GM12878 (cell line): Measurements from ENCODE around the gene STK11. TPM values are rescaled to one million over a fixed set of nuclear protein-coding genes. Genes with fewer than 3 reads are reported as not detected.

Source experiments
- BRCA1 ChIP-seq: IDR thresholded peaks from 2 replicates; pipeline ENCODE4 v1.6.1; 2011; ENCODE audit warnings: low read depth, low read length, improper control_type of control experiment
- CHD4 ChIP-seq: fragments of 200-600 bp; sonication (generic); IDR thresholded peaks from 2 replicates; pipeline ENCODE4 v1.6.1; 2016; ENCODE audit warnings: mild to moderate bottlenecking
- CREB1 ChIP-seq: IDR thresholded peaks from 2 replicates; pipeline ENCODE4 v1.6.1; 2012; ENCODE audit warnings: low read depth, mild to moderate bottlenecking, inconsistent platforms
- E2F8 ChIP-seq: fragments of 450-650 bp; IDR thresholded peaks from 2 replicates; pipeline ENCODE4 v1.6.1; 2018; ENCODE audit warnings: mild to moderate bottlenecking, low read depth, moderate library complexity; ENCODE audit not compliant: partially characterized antibody
- E4F1 ChIP-seq: fragments of 450-650 bp; IDR thresholded peaks from 2 replicates; pipeline ENCODE4 v1.6.1; 2018; ENCODE audit warnings: borderline replicate concordance, mild to moderate bottlenecking; ENCODE audit not compliant: partially characterized antibody
- EGR1 ChIP-seq, 2 experiments: IDR thresholded peaks; 1 replicate in 1 of 2; 2 replicates in 1 of 2; pipeline ENCODE4 v1.6.1; 2011 to 2012; ENCODE audit warnings: low read depth in 2 of 2, low read length in 2 of 2, borderline replicate concordance in 1 of 2, mild to moderate bottlenecking in 1 of 2, moderate library complexity in 1 of 2
- GATAD2B ChIP-seq: fragments of 450-650 bp; conservative IDR thresholded peaks from 2 replicates; pipeline ENCODE4 v1.6.1; 2017; ENCODE audit warnings: low read depth, mild to moderate bottlenecking, moderate library complexity
- IKZF2 ChIP-seq, 2 experiments: fragments of 450-650 bp; IDR thresholded peaks; 2 replicates each; pipeline ENCODE4 v1.6.1; 2017; ENCODE audit warnings: mild to moderate bottlenecking in 2 of 2, moderate library complexity in 2 of 2
- IRF3 ChIP-seq: fragments of 450-650 bp; IDR thresholded peaks from 2 replicates; pipeline ENCODE4 v1.6.1; 2014; ENCODE audit warnings: mild to moderate bottlenecking
- JUNB ChIP-seq: IDR thresholded peaks from 2 replicates; pipeline ENCODE4 v1.6.1; 2016; ENCODE audit warnings: antibody characterized with exemption, mild to moderate bottlenecking
- MTA2 ChIP-seq: fragments of 450-650 bp; IDR thresholded peaks from 2 replicates; pipeline ENCODE4 v1.6.1; 2016; ENCODE audit warnings: low read depth, mild to moderate bottlenecking, moderate library complexity
- NFIC ChIP-seq: IDR thresholded peaks from 2 replicates; pipeline ENCODE4 v1.6.1; 2012; ENCODE audit warnings: low read depth, mild to moderate bottlenecking, inconsistent platforms, low read length, moderate library complexity
- NFXL1 ChIP-seq: fragments of 450-650 bp; IDR thresholded peaks from 2 replicates; pipeline ENCODE4 v1.6.1; 2017; ENCODE audit warnings: antibody characterized with exemption, mild to moderate bottlenecking, borderline replicate concordance
- RB1 ChIP-seq: fragments of 450-650 bp; formaldehyde crosslinking; IDR thresholded peaks from 2 replicates; pipeline ENCODE4 v1.6.1; 2017; ENCODE audit warnings: mild to moderate bottlenecking, borderline replicate concordance
- RCOR1 ChIP-seq: conservative IDR thresholded peaks from 2 replicates; pipeline ENCODE4 v1.6.1; 2012; ENCODE audit warnings: low read depth, low read length, improper control_type of control experiment
- RELB ChIP-seq: fragments of 450-650 bp; IDR thresholded peaks from 2 replicates; pipeline ENCODE4 v1.6.1; 2017; ENCODE audit warnings: low read depth, mild to moderate bottlenecking, moderate library complexity
- SUPT20H ChIP-seq: IDR thresholded peaks from 2 replicates; pipeline ENCODE4 v1.6.1; 2011; ENCODE audit warnings: low read depth, mild to moderate bottlenecking, low read length, moderate library complexity, borderline replicate concordance; ENCODE audit not compliant: control insufficient read depth
- USF1 ChIP-seq: IDR thresholded peaks from 2 replicates; pipeline ENCODE4 v1.6.1; 2011; ENCODE audit warnings: borderline replicate concordance, low read depth, mild to moderate bottlenecking, moderate library complexity, mixed read lengths, low read length; ENCODE audit not compliant: insufficient read depth; ENCODE audit errors: extremely low read length
- YY1 ChIP-seq: IDR thresholded peaks from 2 replicates; pipeline ENCODE4 v1.6.1; 2011; ENCODE audit warnings: low read depth, mild to moderate bottlenecking, low read length
- ZNF622 ChIP-seq: fragments of 450-650 bp; IDR thresholded peaks from 2 replicates; pipeline ENCODE4 v1.6.1; 2017; ENCODE audit warnings: mild to moderate bottlenecking, inconsistent platforms
- polyA plus RNA-seq, 11 experiments: library from polyadenylated mRNA; depleted of rRNA in 4 of 11; unstranded in 6 of 11; stranded (reverse) in 5 of 11; fragments of >200 nt; fragmentation: Nextera tagmentation in 4 of 11; fragmentation: Illumina TruSeq in 1 of 11; extraction: Ambion mirVana in 4 of 11; extraction: Trizol in 1 of 11; gene quantifications; 1 replicate in 1 of 11; 2 replicates in 10 of 11; pipeline versions ENCODE4 v1.2.1 to v1.2.3, GENCODE V29; 2011 to 2016; ENCODE audit warnings: inconsistent platforms in 2 of 11, missing spikeins in 2 of 11, low read depth in 1 of 11
- total RNA-seq, 4 experiments: library from RNA; depleted of rRNA in 3 of 4; stranded (reverse); fragments of >200 nt in 3 of 4; fragmentation: Illumina TruSeq in 1 of 4; extraction: Trizol in 1 of 4; gene quantifications; 2 replicates each; pipeline versions ENCODE4 v1.2.1 to v1.2.3, GENCODE V29; 2013 to 2021

The STK11 gene
- total and polyA plus RNA-seq, 10 of the 15 experiments (the other 5 are each of a cell fraction or from before 2014, with no cell fraction given), result 0.33 to 71.0 (median 23.8) TPM

- TF ChIP-seq RCOR1 (no peak; the same call in 1 of the 2 replicates), E4F1 (no peak), USF1 (no peak), E2F8 (no peak), NFIC (no peak), JUNB (no peak), YY1 (peak; percentile 97), RELB (no peak), CREB1 (peak; percentile 82), CHD4 (no peak), MTA2 (peak; percentile 74; the same call in 1 of the 2 replicates), EGR1 (IDR thresholded peaks at IDR 0.05; ENCODE audit: borderline replicate concordance in 1 of 2, low read depth in 2 of 2, low read length in 2 of 2) (peak; percentile 73 to 80), GATAD2B (peak; percentile 27; the same call in 1 of the 2 replicates), ZNF622 (no peak), RB1 (no peak; the same call in 1 of the 2 replicates), SUPT20H (no peak), BRCA1 (no peak), NFXL1 (no peak), IKZF2 (IDR thresholded peaks at IDR 0.05) (no peak), IRF3 (peak; percentile 88)
Measured at GRCh38 chr19:1205114-1206099, at the start of gene STK11 (continued).
